ENCODE measurements around the gene GALNT13. TPM values are rescaled to one million over a fixed set of nuclear protein-coding genes. Genes with fewer than 3 reads are reported as not detected.

GALNT13 gene
- total RNA-seq, 1 donor from 2014 or later, result 0.52 TPM

DNA sequence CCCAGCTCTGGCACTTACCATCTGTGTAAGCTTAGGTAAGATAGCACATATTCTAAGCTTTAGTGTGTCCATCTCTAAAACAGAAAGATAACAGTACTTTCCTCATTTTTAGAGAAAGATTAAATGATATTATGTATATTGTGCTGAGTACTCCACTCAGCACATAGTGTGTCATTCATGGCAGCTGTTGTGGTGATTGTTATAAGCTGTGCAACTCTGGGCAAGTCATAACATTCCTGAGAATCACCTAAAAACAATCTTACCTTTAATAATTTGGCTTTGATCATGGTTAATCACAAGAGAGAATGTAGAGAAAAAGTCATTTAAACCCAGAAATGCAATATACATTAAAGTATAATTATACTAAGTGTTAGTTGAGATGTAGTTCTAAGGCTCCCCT, 391.5 kb downstream of the GALNT13 start:
- DNase-seq (ENCODE audit: low read depth), result no peak

DNA sequence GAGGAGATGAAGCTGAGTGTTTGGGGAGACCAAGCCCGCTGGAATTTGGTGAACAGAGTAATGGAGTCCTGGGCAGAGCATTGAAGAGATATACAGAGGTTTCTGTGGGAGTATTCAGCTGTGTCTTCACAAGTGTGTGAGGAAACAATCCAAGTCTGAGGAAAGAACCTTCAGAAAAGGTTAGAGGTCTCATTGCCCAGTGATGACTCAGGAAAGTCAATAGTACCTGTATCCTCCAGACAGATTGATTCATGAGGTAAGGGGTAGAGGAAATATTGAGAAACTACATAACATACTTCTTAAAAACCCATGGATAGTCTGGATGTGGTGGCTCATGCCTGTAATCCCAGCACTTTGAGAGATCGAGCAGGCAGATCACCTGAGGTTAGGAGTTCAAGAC, 392.3 kb downstream of the GALNT13 start:
- TF ChIP-seq, protein P1, sequence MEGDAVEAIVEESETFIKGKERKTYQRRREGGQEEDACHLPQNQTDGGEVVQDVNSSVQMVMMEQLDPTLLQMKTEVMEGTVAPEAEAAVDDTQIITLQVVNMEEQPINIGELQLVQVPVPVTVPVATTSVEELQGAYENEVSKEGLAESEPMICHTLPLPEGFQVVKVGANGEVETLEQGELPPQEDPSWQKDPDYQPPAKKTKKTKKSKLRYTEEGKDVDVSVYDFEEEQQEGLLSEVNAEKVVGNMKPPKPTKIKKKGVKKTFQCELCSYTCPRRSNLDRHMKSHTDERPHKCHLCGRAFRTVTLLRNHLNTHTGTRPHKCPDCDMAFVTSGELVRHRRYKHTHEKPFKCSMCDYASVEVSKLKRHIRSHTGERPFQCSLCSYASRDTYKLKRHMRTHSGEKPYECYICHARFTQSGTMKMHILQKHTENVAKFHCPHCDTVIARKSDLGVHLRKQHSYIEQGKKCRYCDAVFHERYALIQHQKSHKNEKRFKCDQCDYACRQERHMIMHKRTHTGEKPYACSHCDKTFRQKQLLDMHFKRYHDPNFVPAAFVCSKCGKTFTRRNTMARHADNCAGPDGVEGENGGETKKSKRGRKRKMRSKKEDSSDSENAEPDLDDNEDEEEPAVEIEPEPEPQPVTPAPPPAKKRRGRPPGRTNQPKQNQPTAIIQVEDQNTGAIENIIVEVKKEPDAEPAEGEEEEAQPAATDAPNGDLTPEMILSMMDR (conservative IDR thresholded peaks at IDR 0.05; ENCODE audit: low read depth, low read length), result no peak
- peak; percentile 9 for DNase-seq (ENCODE audit: low read depth)
- no peak overlapping the region for H3K4me3 ChIP-seq (ENCODE audit: low read depth, low read length)

More for the DNA sequence above, 391.5 kb downstream of the GALNT13 start:
- TF ChIP-seq, protein P1 (conservative IDR thresholded peaks at IDR 0.05; ENCODE audit: low read depth, low read length), result no peak
- H3K4me3 ChIP-seq (ENCODE audit: low read depth, low read length), result no peak overlapping the region

DNA sequence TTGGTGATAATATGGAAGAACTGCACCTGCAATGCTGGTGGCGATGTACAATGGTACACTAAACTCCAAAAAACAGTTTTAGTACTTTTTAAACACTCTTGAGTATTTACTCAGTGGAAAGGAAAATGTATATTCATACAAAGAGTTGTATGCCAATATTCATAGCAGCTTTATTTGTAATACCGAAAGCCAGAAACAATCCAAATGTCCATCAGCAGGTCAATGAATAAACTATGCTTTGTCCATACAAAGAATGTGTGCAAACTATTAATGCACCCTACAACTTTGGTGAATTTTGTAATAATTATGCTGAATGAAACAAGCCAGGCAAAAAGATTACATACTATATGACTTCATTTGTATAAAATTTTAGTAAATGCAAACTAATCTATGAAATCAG, 396.3 kb downstream of the GALNT13 start:
- no peak overlapping the region for H3K4me3 ChIP-seq (ENCODE audit: low read depth, low read length)
- TF ChIP-seq, protein P1 (conservative IDR thresholded peaks at IDR 0.05; ENCODE audit: low read depth, low read length), result no peak
- no peak for DNase-seq (ENCODE audit: low read depth)

DNA sequence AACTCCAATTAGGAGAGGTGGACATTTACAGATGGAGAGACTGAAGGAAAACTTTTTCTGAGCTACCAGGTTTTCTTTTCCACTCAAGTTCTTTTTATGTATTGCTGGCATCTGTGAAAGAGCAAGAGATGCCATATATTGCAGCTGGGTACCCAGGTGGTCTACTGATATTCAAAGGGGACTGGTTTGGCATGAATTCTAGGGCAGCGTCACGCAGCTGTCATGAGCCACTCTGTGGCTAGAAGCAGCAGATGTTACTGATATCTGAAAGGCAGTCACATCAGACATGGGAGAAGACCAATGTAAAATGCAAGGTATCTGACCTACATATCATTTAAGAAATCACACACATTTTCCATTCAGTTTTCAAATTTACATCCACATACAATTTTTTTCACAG, 408.8 kb downstream of the GALNT13 start:
- TF ChIP-seq, protein P1 (conservative IDR thresholded peaks at IDR 0.05; ENCODE audit: low read depth, low read length), result no peak
- DNase-seq (ENCODE audit: low read depth), result no peak
- H3K4me3 ChIP-seq (ENCODE audit: low read depth, low read length), result no peak overlapping the region

GRCh38 chr2:154289870-154290269, 418.1 kb downstream of the GALNT13 start:
- TF ChIP-seq, protein P1 (conservative IDR thresholded peaks at IDR 0.05; ENCODE audit: low read depth, low read length), result no peak
- DNase-seq (ENCODE audit: low read depth), result no peak
- H3K4me3 ChIP-seq (ENCODE audit: low read depth, low read length), result no peak overlapping the region

DNA sequence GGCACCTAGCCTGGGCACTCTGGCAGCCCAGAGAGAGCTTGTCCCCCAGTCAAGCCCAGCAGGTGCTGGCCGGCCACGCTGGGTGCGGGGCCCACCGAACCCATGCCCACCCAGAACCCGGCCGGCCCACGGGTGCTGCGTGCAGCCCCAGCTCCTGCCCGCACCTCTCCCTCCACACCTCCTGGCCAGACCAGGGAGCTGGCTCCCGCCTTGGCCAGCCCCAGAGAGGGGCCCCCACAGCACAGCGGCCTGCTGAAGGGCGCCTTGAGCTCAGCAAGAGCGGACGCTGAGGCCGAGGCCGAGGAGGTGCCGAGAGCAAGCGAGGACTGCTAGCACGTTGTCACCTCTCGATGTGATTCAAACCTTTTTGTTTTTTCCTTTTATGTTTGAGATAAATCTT, 419.8 kb downstream of the GALNT13 start:
- H3K4me3 ChIP-seq (ENCODE audit: low read depth, low read length), result no peak overlapping the region
- DNase-seq (ENCODE audit: low read depth), result no peak
- TF ChIP-seq, protein P1 (conservative IDR thresholded peaks at IDR 0.05; ENCODE audit: low read depth, low read length), result no peak

- DNase-seq (ENCODE audit: low read depth), result no peak
- TF ChIP-seq, protein P1 (conservative IDR thresholded peaks at IDR 0.05; ENCODE audit: low read depth, low read length), result no peak
- no peak overlapping the region for H3K4me3 ChIP-seq (ENCODE audit: low read depth, low read length)
These were observed 420.2 kb downstream of the GALNT13 start for GRCh38 chr2:154291927-154292326.
